ENCODE results near the gene SENP2. TPM values are rescaled to one million over a fixed set of nuclear protein-coding genes. Genes with fewer than 3 reads are reported as not detected.
A peak's percentile ranks its signal among the peaks of the same experiment; 100 is the strongest.
"Not testable (repeated sequence)": the region's sequence is repeated elsewhere in the genome, so short reads cannot be mapped to it uniquely, and the experiment has no call there.

Gene SENP2
- total RNA-seq, 1 donor from 2014 or later: 22.0 TPM

- no peak for DNase-seq (ENCODE audit: low read depth in 2 of 2)
Observed at GRCh38 chr3:185585518-185585858, 607 bp upstream of the SENP2 start.

- no peak for DNase-seq (ENCODE audit: low read depth in 2 of 2)
Observed at GRCh38 chr3:185586686-185587039, 568 bp downstream of the SENP2 start.

- no peak for DNase-seq (ENCODE audit: low read depth in 2 of 2)
Observed at GRCh38 chr3:185594073-185594472, 8.0 kb downstream of the SENP2 start.

GRCh38 chr3:185595526-185595925 is 9.4 kb downstream of the SENP2 start:
- DNase-seq (ENCODE audit: low read depth in 2 of 2): no peak

GRCh38 chr3:185605566-185605965 is 19.5 kb downstream of the SENP2 start:
- DNase-seq (ENCODE audit: low read depth in 2 of 2): peak; percentile 16 to 65

- no peak for DNase-seq (ENCODE audit: low read depth in 2 of 2)
Observed at GRCh38 chr3:185606196-185606595, 20.1 kb downstream of the SENP2 start.

GRCh38 chr3:185613016-185613415 is 26.9 kb downstream of the SENP2 start:
- no peak for DNase-seq (ENCODE audit: low read depth in 2 of 2)

- DNase-seq (ENCODE audit: low read depth in 2 of 2): no peak
Observed at GRCh38 chr3:185623939-185624665, 38.0 kb downstream of the SENP2 start.

GRCh38 chr3:185625784-185626183 is 39.7 kb downstream of the SENP2 start:
- no peak for DNase-seq (ENCODE audit: low read depth in 2 of 2)

- no peak for DNase-seq (ENCODE audit: low read depth in 2 of 2)
Observed at GRCh38 chr3:185629554-185630181, 43.6 kb downstream of the SENP2 start.

GRCh38 chr3:185630182-185630622 is 44.1 kb downstream of the SENP2 start:
- peak; percentile 68 to 75 for DNase-seq (ENCODE audit: low read depth in 2 of 2)

GRCh38 chr3:185631108-185631507 is 45.0 kb downstream of the SENP2 start:
- DNase-seq (ENCODE audit: low read depth in 2 of 2): peak in 1 of 2 donors; percentile 47

GRCh38 chr3:185631508-185632206 is 45.6 kb downstream of the SENP2 start:
- DNase-seq (ENCODE audit: low read depth in 2 of 2): peak in 1 of 2 donors; percentile 21

- no peak for DNase-seq (ENCODE audit: low read depth in 2 of 2)
Observed at GRCh38 chr3:185632996-185633395, 46.9 kb downstream of the SENP2 start.

- DNase-seq (ENCODE audit: low read depth in 2 of 2): no peak
Observed at GRCh38 chr3:185637388-185637787, 51.3 kb downstream of the SENP2 start.

GRCh38 chr3:185638651-185639050 is 52.6 kb downstream of the SENP2 start:
- not testable (repeated sequence) for DNase-seq (ENCODE audit: low read depth in 2 of 2)

GRCh38 chr3:185639632-185640206 is 53.6 kb downstream of the SENP2 start:
- no peak for DNase-seq (ENCODE audit: low read depth in 2 of 2)

- DNase-seq (ENCODE audit: low read depth in 2 of 2): peak in 1 of 2 donors; percentile 31
Observed at GRCh38 chr3:185640308-185640707, 54.2 kb downstream of the SENP2 start.

GRCh38 chr3:185645191-185645590 is 59.1 kb downstream of the SENP2 start:
- not testable (repeated sequence) for DNase-seq (ENCODE audit: low read depth in 2 of 2)

GRCh38 chr3:185645596-185646381 is 59.7 kb downstream of the SENP2 start:
- DNase-seq (ENCODE audit: low read depth in 2 of 2): no peak

- no peak for DNase-seq (ENCODE audit: low read depth in 2 of 2)
Observed at GRCh38 chr3:185646382-185647133, 60.5 kb downstream of the SENP2 start.
